ENCODE data around the gene FHOD3. TPM values are rescaled to one million over a fixed set of nuclear protein-coding genes. Genes with fewer than 3 reads are reported as not detected.
"Not testable (repeated sequence)": the region's sequence is repeated elsewhere in the genome, so short reads cannot be mapped to it uniquely, and the experiment has no call there.

The FHOD3 gene
- total RNA-seq, 8 experiments from 2014 or later: 1.2 to 36.1 (median 21.8) TPM

- 60 to 100% (median 77%) methylated on average over 1 to 3 of the region's 4 CpGs; no CpG with 5 or more reads in 4 of the 10 experiments for WGBS, 10 experiments
- in situ Hi-C loops (cut with MboI; ENCODE audit: low pct_unique_long_range_greater_than_20kb in 2 of 9, low sequenced_read_pairs in 9 of 9, unreplicated experiment in 9 of 9): no loop called here
- Histone ChIP-seq H3K4me3 (no peak overlapping the region), H3K27ac (no peak overlapping the region), H3K4me1 (replicated peaks in 1 of 2) (peaks cover 0 to 7% of the 10 kb centered on the region in 2 donors)
- ATAC-seq (replicated peaks in 6 of 8): peak in 5 of 8 experiments; percentile 28 to 51 (median 43)
Observed at GRCh38 chr18:36459203-36459602, 161.7 kb downstream of the FHOD3 start.

- Histone ChIP-seq H3K27ac (no peak overlapping the region), H3K4me3 (no peak overlapping the region), H3K4me1 (replicated peaks in 1 of 2) (peaks cover 0 to 7% of the 10 kb centered on the region in 2 donors)
- in situ Hi-C loops (cut with MboI; ENCODE audit: low pct_unique_long_range_greater_than_20kb in 2 of 9, low sequenced_read_pairs in 9 of 9, unreplicated experiment in 9 of 9): no loop called here
- no peak for ATAC-seq (replicated peaks in 6 of 8)
- WGBS, 10 experiments: 13 to 100% (median 86%) methylated on average over 1 to 2 of the region's 3 CpGs; no CpG with 5 or more reads in 3 of the 10 experiments
Observed at GRCh38 chr18:36459786-36460185, 162.3 kb downstream of the FHOD3 start.

- peak in 1 of 8 experiments; percentile 38 for ATAC-seq (replicated peaks in 6 of 8)
- Histone ChIP-seq H3K4me3 (no peak overlapping the region), H3K27ac (no peak overlapping the region), H3K4me1 (replicated peaks in 1 of 2) (peaks cover 0 to 7% of the 10 kb centered on the region in 2 donors)
- in situ Hi-C loops (cut with MboI; ENCODE audit: low pct_unique_long_range_greater_than_20kb in 2 of 9, low sequenced_read_pairs in 9 of 9, unreplicated experiment in 9 of 9): no loop called here
- 62 to 92% (median 75%) methylated on average over 1 to 2 of the region's 2 CpGs; no CpG with 5 or more reads in 6 of the 10 experiments for WGBS, 10 experiments
Observed at GRCh38 chr18:36460324-36460850, 162.9 kb downstream of the FHOD3 start.

- WGBS, 10 experiments: 43 to 83% (median 70%) methylated on average over 1 to 2 of the region's 3 CpGs; no CpG with 5 or more reads in 5 of the 10 experiments
- in situ Hi-C loops (cut with MboI; ENCODE audit: low pct_unique_long_range_greater_than_20kb in 2 of 9, low sequenced_read_pairs in 9 of 9, unreplicated experiment in 9 of 9): no loop called here
- H3K4me1 ChIP-seq (replicated peaks in 1 of 2): peaks cover 0 to 7% of the 10 kb centered on the region in 2 donors
- peak in 1 of 8 experiments; percentile 19 for ATAC-seq (replicated peaks in 6 of 8)
- H3K4me3 ChIP-seq: no peak overlapping the region
- H3K27ac ChIP-seq: no peak overlapping the region
Observed at GRCh38 chr18:36460854-36461253, 163.3 kb downstream of the FHOD3 start.

- Histone ChIP-seq H3K4me1 (replicated peaks in 1 of 2) (peaks cover 0 to 7% of the 10 kb centered on the region in 2 donors), H3K27ac (no peak overlapping the region), H3K4me3 (no peak overlapping the region)
- 50 to 100% (median 100%) methylated on average over 1 of the region's 1 CpG; no CpG with 5 or more reads in 4 of the 10 experiments for WGBS, 10 experiments
- in situ Hi-C loops (cut with MboI; ENCODE audit: low pct_unique_long_range_greater_than_20kb in 2 of 9, low sequenced_read_pairs in 9 of 9, unreplicated experiment in 9 of 9): no loop called here
- no peak for ATAC-seq (replicated peaks in 6 of 8)
Observed at GRCh38 chr18:36461551-36461987, 164.1 kb downstream of the FHOD3 start.

GRCh38 chr18:36463516-36463915, 166.0 kb downstream of the FHOD3 start:
- WGBS, 10 experiments: 78 to 100% (median 95%) methylated on average over 1 to 5 of the region's 5 CpGs
- H3K4me3 ChIP-seq; H3K4me1 ChIP-seq (replicated peaks in 1 of 2); ATAC-seq (replicated peaks in 6 of 8); H3K27ac ChIP-seq; in situ Hi-C loops (cut with MboI; ENCODE audit: low pct_unique_long_range_greater_than_20kb in 2 of 9, low sequenced_read_pairs in 9 of 9, unreplicated experiment in 9 of 9): not testable (repeated sequence)

GRCh38 chr18:36464126-36464651, 166.7 kb downstream of the FHOD3 start:
- H3K4me3 ChIP-seq: no peak overlapping the region
- no peak overlapping the region for H3K27ac ChIP-seq
- 56 to 100% (median 83%) methylated on average over 1 to 5 of the region's 5 CpGs; no CpG with 5 or more reads in 1 of the 10 experiments for WGBS, 10 experiments
- H3K4me1 ChIP-seq (replicated peaks in 1 of 2): peaks cover 0 to 4% of the 10 kb centered on the region in 2 donors
- ATAC-seq (replicated peaks in 6 of 8): peak in 3 of 8 experiments; percentile 35 to 93 (median 52)
- in situ Hi-C loops (cut with MboI; ENCODE audit: low pct_unique_long_range_greater_than_20kb in 2 of 9, low sequenced_read_pairs in 9 of 9, unreplicated experiment in 9 of 9): no loop called here

GRCh38 chr18:36465276-36465675, 167.8 kb downstream of the FHOD3 start:
- no peak for ATAC-seq (replicated peaks in 6 of 8)
- Histone ChIP-seq H3K4me1 (replicated peaks in 1 of 2) (no peaks in the 10 kb centered on the region), H3K4me3 (no peak overlapping the region), H3K27ac (no peak overlapping the region)
- in situ Hi-C loops (cut with MboI; ENCODE audit: low pct_unique_long_range_greater_than_20kb in 2 of 9, low sequenced_read_pairs in 9 of 9, unreplicated experiment in 9 of 9): no loop called here
- WGBS, 10 experiments: 100% methylated on average over 1 of the region's 6 CpGs; no CpG with 5 or more reads in 9 of the 10 experiments

GRCh38 chr18:36465970-36466369, 168.5 kb downstream of the FHOD3 start:
- no peaks in the 10 kb centered on the region for H3K4me1 ChIP-seq (replicated peaks in 1 of 2)
- WGBS, 10 experiments: 17 to 100% (median 77%) methylated on average over 1 to 3 of the region's 3 CpGs; no CpG with 5 or more reads in 1 of the 10 experiments
- peak in 3 of 8 experiments; percentile 62 to 97 (median 77) for ATAC-seq (replicated peaks in 6 of 8)
- in situ Hi-C loops (cut with MboI; ENCODE audit: low pct_unique_long_range_greater_than_20kb in 2 of 9, low sequenced_read_pairs in 9 of 9, unreplicated experiment in 9 of 9): no loop called here
- no peak overlapping the region for H3K27ac ChIP-seq
- H3K4me3 ChIP-seq: no peak overlapping the region

GRCh38 chr18:36467614-36468013, 170.1 kb downstream of the FHOD3 start:
- WGBS, 10 experiments: 56 to 100% (median 90%) methylated on average over 2 to 5 of the region's 11 CpGs; no CpG with 5 or more reads in 4 of the 10 experiments
- Histone ChIP-seq H3K4me1 (replicated peaks in 1 of 2) (no peaks in the 10 kb centered on the region), H3K27ac (no peak overlapping the region), H3K4me3 (no peak overlapping the region)
- no peak for ATAC-seq (replicated peaks in 6 of 8)
- in situ Hi-C loops (cut with MboI; ENCODE audit: low pct_unique_long_range_greater_than_20kb in 2 of 9, low sequenced_read_pairs in 9 of 9, unreplicated experiment in 9 of 9): no loop called here

- H3K4me3 ChIP-seq: no peak overlapping the region
- ATAC-seq (replicated peaks in 6 of 8): no peak
- in situ Hi-C loops (cut with MboI; ENCODE audit: low pct_unique_long_range_greater_than_20kb in 2 of 9, low sequenced_read_pairs in 9 of 9, unreplicated experiment in 9 of 9): no loop called here
- 65 to 100% (median 85%) methylated on average over 1 to 8 of the region's 9 CpGs; no CpG with 5 or more reads in 6 of the 10 experiments for WGBS, 10 experiments
- H3K27ac ChIP-seq: no peak overlapping the region
- no peaks in the 10 kb centered on the region for H3K4me1 ChIP-seq (replicated peaks in 1 of 2)
Observed at GRCh38 chr18:36468161-36468560, 170.6 kb downstream of the FHOD3 start.

- H3K4me3 ChIP-seq: no peak overlapping the region
- no peak overlapping the region for H3K27ac ChIP-seq
- ATAC-seq (replicated peaks in 6 of 8): no peak
Observed at GRCh38 chr18:36469461-36469860, 171.9 kb downstream of the FHOD3 start.

GRCh38 chr18:36470896-36471295, 173.4 kb downstream of the FHOD3 start:
- in situ Hi-C loops (cut with MboI; ENCODE audit: low pct_unique_long_range_greater_than_20kb in 2 of 9, low sequenced_read_pairs in 9 of 9, unreplicated experiment in 9 of 9): no loop called here
- Histone ChIP-seq H3K4me1 (replicated peaks in 1 of 2) (no peaks in the 10 kb centered on the region), H3K27ac (no peak overlapping the region), H3K4me3 (no peak overlapping the region)
- no peak for ATAC-seq (replicated peaks in 6 of 8)
- 20 to 93% (median 80%) methylated on average over 1 to 6 of the region's 7 CpGs; no CpG with 5 or more reads in 5 of the 10 experiments for WGBS, 10 experiments

More at GRCh38 chr18:36469461-36469860, 171.9 kb downstream of the FHOD3 start:
- 97% methylated on average over 7 of the region's 8 CpGs; no CpG with 5 or more reads in 9 of the 10 experiments for WGBS, 10 experiments
- no peaks in the 10 kb centered on the region for H3K4me1 ChIP-seq (replicated peaks in 1 of 2)
- in situ Hi-C loops (cut with MboI; ENCODE audit: low pct_unique_long_range_greater_than_20kb in 2 of 9, low sequenced_read_pairs in 9 of 9, unreplicated experiment in 9 of 9): no loop called here
